Stimulated activated CD8-positive, alpha-beta memory T cell treated with anti-CD3 and anti-CD28 coated beads, Interleukin-4, amount 100 ng/mL, for 1 hour (primary cell): ENCODE data around the gene STOX2.
"Not testable (repeated sequence)": the region's sequence is repeated elsewhere in the genome, so short reads cannot be mapped to it uniquely, and the experiment has no call there.

ENCODE experiments used
- DNase-seq, 2 donors: peaks; one replicate each; pipeline ENCODE4 v3.0.0-alpha.2; 2020; ENCODE audit warnings: low read depth in 2 of 2, low spot score in 1 of 2

The STOX2 gene

GRCh38 chr4:184019667-184020623, 114.8 kb downstream of the STOX2 start:
- DNase-seq = no peak

GRCh38 chr4:184021389-184021788, 116.3 kb downstream of the STOX2 start:
- no peak for DNase-seq

GRCh38 chr4:184022679-184023383, 117.7 kb downstream of the STOX2 start:
- DNase-seq = no peak

- no peak for DNase-seq
Measured at GRCh38 chr4:184024637-184025036, 119.5 kb downstream of the STOX2 start.

GRCh38 chr4:184028561-184029374, 123.7 kb downstream of the STOX2 start:
- DNase-seq = no peak

- no peak for DNase-seq
Measured at GRCh38 chr4:184030036-184030435, 124.9 kb downstream of the STOX2 start.

GRCh38 chr4:184030764-184031163, 125.7 kb downstream of the STOX2 start:
- DNase-seq = no peak

GRCh38 chr4:184032091-184032490, 127.0 kb downstream of the STOX2 start:
- DNase-seq = no peak

GRCh38 chr4:184039963-184040383, 134.9 kb downstream of the STOX2 start:
- no peak for DNase-seq

GRCh38 chr4:184041156-184041555, 136.0 kb downstream of the STOX2 start:
- no peak for DNase-seq

- DNase-seq = no peak
Measured at GRCh38 chr4:184046148-184046547, 141.0 kb downstream of the STOX2 start.

GRCh38 chr4:184051262-184051661, 146.2 kb downstream of the STOX2 start:
- DNase-seq = not testable (repeated sequence)

- no peak for DNase-seq
Measured at GRCh38 chr4:184052616-184053015, 147.5 kb downstream of the STOX2 start.

- no peak for DNase-seq
Measured at GRCh38 chr4:184053434-184053833, 148.3 kb downstream of the STOX2 start.

GRCh38 chr4:184056877-184057276, 151.8 kb downstream of the STOX2 start:
- no peak for DNase-seq

- DNase-seq = no peak
Measured at GRCh38 chr4:184058026-184058425, 152.9 kb downstream of the STOX2 start.

- DNase-seq = no peak
Measured at GRCh38 chr4:184059099-184059498, 154.0 kb downstream of the STOX2 start.

GRCh38 chr4:184061582-184061981, 156.5 kb downstream of the STOX2 start:
- DNase-seq = no peak

- DNase-seq = no peak
Measured at GRCh38 chr4:184062769-184063168, 157.7 kb downstream of the STOX2 start.

GRCh38 chr4:184064877-184065276, 159.8 kb downstream of the STOX2 start:
- no peak for DNase-seq

- DNase-seq = no peak
Measured at GRCh38 chr4:184066584-184067300, 161.6 kb downstream of the STOX2 start.
